Right hindlimb (tissue), 1 donor: ENCODE measurements around the gene FAM83C.

ENCODE experiments used
- DNase-seq: peaks from one replicate; pipeline ENCODE4 v3.0.0-alpha.2; 2018

Gene FAM83C

GRCh38 chr20:35291654-35292503, at the start of gene FAM83C:
Gene FAM83C (minus strand): TSS chr20:35292425. CDS start chr20:35292304, 121 bp downstream.
- no peak for DNase-seq

DNA sequence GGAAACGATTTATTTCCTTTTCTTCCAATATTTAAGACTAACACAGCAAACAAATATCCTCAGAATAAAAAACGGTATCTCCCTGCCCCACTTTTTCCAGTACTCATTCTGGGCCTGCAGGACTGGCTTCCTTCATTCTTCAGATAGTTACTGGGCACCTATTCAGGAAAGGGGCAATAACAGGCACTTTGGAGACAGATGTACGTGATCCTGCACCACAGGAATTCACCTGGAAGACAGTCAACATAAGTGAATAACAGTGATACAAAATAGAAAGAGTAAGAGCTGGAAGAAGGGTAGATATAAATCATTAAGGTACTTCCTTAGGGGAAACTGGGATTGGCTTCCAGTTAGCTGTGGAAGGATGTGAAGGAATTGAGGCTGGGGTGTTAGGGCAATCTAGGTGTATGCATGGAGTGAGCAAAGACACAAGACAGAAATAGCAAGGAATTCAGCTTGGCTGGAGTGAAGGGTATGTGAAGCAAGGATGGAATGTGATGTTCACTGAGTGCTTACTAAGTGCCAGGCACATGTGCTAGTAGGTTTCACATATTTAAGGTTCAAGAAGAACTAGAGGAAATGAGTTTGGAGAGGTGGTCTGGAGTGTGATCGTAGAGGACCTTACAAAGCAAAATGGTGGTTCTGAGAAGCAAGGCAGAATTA, 49.3 kb upstream of the FAM83C start:
- no peak for DNase-seq

- no peak for DNase-seq
Observed at GRCh38 chr20:35340436-35340835, 48.2 kb upstream of the FAM83C start.

- no peak for DNase-seq
Observed at GRCh38 chr20:35339636-35340035, 47.4 kb upstream of the FAM83C start.

DNA sequence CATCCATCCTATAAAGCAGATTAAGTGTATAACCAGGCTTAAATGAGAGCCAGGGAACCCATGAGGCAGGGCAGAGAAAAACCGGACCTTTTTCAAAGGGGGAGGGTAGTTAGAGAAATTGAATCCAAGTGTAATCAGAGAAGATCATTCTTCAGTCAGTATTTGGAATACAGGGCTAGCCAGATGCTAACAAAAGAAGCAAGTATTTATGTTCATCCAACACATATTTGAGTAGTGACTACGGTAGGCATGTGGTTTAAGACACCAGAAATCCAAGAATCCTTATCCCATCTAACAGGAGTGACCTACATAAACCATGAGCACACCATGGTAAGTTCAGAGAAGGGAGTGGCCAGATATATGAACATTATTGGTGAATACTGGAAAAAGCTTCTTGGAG, 46.8 kb upstream of the FAM83C start:
- no peak for DNase-seq

DNA sequence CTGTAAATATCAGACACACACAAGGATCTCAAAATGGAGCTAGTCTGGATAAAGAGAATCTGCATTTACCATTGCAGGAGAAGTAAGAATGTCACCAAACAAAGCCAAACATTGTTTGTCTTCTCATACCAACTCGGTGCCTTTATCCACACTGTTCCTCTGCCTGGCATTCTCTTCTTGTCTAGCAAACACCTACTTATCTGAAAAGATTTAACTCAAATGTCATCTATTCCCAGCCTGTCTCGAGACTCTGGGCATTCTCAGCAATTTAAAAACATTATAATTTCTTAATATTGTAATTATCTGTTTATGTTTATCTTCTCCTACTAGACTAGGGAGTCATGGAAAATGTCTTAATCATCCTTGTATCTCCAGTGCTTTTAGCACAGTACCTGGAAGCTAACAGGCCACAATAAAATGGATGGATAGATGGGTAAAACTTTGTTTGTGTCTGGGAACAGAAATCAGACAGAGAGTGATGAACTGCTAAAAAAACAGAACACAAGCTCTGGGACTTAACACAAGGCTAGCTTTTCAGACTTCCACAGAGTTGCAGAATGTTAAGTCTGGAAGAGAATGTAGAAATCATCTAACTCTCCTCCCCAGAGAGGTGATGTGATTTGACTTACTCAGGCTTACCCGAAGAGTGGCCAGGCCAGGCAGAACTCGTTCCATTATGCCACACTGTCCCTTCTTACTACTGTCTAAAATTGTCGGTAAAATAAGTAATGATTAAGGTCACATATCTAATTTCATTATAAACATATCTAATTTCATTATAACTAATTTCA, 42.3 kb upstream of the FAM83C start:
- no peak for DNase-seq

DNA sequence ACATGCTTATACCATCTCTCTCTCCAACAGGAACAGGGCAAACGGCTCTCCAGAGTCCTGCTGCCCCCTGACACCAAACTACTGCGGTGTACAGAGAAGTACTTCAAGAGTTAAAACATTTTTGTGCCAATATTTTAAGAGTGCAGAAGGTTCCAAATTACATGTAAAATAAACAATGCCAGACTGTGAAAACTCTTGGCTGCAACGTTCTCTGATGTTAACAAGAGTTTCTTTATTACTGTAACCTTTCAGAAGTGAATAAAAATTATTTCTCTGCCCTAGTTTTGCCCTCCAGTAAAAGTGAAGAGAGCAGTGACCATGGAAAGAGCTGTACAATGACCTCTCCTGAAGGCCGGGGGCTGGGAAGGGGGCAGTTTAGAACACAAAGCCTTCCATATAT, 41.4 kb upstream of the FAM83C start:
- no peak for DNase-seq

DNA sequence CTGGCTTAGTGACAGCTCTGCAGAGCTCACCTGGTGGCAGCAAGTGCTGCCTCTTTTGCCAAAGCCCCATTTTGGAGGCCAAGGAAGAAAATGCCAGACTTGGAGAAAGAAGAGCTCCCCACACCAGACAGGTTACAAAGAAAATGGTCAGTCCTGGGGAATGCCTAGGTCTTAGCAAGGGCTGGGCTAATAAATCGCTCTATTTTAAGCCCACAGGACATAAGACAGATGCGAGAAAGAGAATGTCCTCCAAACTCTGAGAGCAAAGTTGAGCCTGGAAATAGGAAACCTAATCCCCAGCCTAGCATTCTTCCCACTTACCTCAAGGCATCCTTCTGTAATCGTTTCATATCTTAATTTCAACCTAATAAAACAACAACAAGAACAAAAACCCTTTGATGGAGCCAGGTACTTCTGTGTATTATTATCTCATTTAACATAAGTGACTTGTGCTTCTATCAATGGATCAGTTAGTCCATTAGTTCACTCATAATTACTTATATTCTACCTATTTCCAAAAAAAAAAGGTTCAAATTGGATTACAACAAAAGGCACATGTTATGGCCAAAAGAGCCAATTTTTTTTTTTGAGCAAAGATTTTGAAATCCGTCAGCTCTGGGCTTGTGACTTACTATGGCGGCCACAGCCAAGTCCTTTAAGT, 40.4 kb upstream of the FAM83C start:
- no peak for DNase-seq

GRCh38 chr20:35329435-35330139, 37.4 kb upstream of the FAM83C start:
- DNase-seq, result no peak

DNA sequence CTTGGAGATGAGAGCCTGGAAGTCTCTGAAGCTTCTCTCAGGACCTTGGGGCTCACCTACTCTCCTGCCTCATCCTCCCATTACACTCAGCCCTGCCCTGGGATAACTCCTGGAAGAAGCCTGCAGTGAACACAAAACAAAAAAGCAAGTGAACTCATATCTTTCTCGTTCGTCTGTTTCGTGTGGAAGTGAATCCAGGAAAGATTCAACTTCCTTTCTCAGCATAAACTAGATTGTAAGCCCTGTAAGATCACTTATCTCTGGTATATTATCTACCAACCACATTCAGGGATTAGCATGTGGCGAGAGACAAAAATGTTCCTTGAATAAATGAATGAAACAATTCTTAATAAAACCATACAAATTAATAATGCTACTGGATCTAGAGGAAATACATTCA, 36.5 kb upstream of the FAM83C start:
- no peak for DNase-seq

DNA sequence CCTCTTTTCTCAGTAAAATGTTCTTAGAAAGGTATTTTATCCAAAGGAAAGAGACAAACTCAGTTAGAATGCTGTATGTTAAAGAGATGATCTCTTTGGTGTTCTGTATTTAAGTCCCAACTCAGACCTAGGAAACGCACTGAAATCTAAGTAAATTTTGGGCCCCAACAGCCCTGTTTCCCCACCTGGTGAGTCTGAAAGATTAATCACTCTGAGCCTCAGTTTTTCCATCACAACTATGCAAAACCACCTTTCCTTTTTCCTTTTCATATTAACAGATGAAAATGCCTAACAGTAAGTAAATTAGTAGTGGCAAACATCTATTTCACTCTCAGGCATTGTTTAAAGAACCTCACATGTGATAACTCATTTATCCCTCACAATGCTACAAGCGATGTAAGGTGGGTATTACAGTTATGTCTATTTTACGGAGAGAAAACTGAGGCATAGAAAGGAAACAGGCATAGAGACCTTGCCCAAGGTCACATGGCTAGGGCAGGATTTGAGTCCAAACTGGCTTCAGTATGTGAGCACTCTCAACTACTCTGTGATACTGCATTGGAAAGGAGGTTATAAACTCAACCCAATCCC, 36.0 kb upstream of the FAM83C start:
- DNase-seq, result no peak

DNA sequence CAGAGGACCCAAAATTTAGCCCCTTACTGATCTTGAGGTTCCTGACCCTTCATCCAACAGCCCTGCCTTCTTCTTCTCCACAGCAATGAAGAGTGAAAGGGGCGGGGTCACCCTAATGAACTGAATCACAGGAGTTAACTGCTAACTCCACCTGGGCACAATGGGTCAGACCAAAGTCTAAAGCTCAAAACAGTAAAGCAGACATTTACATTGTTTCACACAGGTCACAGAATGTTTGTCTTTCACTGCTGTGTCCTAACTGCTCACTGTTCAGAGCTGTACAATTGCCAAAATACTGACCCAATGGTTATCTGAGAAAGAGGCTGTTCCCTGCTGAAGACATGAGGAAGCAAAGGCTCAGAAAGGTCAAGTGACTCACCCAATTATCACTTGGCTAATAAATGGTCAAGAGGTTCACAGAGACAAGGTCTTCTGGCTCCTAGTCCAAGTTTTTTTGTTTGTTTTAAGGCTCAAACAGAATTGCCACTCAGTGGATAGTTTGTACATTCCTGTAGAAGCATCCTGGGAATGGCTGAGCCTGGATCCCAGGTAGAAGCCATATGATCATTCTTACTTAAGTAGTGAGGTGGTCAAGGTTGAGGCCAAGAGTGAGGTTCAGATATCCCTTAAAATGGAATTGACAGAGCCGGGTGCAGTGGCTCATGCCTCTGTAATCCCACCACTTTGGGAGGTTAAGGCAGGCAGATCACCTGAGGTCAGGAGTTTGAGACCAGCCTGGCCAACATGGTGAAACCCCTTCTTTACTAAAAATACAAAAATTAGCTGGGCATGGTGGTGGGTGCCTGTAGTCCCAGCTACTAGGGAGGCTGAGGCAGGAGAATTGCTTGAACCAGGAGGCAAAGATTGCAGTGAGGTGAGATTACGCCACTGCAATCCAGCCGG, 35.1 kb upstream of the FAM83C start:
- DNase-seq, result no peak

- DNase-seq, result no peak
Observed at GRCh38 chr20:35326740-35327073, 34.5 kb upstream of the FAM83C start.

DNA sequence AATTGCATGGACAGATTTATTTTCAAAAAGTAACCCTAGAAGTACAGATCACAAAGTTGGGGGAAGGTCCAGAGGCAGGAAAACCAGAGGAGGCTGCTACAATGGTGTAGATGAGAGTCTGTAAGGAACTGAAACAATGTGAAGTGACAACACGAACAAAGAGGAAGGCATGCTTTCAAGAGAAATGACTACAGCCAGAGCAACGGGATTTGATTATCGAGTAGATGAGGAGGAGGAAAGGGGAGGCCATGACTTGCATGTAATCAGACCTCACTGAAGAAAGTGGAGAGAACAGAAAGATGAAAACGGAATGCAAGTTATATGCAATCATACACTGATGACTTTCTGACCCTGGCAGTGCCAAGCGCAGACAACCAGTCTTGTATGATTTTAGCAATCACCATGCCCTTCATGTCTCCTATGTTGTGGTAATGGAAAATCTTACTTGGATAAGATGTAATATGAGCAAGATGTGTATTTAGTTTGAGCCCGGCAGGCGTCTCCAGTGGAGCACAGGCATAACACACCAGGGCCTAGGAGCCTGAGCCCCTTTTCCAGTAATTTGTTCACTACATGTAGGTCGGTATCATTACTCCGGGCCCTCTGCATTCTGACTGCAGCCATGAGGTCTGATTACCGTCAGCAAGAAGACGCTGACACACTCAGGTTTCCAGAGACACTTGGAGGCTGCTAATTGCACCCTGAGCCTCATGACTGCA, 34.0 kb upstream of the FAM83C start:
- no peak for DNase-seq

GRCh38 chr20:35325401-35325800, 33.2 kb upstream of the FAM83C start:
- no peak for DNase-seq

DNA sequence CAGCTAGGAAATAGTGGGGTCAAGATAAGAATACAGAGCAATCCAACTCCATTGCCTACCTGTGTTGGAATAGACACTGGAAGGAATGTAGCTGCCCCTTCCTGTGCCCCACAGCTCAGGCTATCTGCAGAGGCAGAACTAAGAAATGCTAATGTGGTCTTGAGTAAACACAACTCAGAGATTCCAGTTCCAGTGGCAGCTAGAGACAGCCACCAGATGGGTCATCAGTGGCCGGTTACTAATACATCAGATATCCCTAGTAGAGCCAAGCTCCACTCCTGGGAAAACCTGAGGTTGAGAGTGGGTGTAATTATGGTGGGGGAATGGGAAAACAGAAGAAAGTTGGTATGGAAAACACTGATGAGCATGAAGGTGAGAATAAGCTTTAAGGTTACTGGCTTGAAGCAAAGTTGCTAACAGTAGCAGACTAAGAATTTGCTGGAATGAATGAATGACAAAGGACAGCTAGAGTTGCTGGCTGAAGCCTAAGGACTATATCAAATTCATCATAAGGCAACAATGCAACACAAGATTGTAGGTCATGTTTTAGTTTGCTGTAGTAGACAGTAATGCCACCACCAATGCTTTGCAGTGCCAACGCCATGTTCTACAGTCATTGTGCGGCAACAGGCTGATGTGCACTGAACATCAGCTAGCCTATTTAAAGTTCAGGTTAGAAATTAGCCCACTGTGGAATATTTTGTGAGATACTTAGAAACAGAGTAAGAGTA, 28.3 kb upstream of the FAM83C start:
- no peak for DNase-seq

DNA sequence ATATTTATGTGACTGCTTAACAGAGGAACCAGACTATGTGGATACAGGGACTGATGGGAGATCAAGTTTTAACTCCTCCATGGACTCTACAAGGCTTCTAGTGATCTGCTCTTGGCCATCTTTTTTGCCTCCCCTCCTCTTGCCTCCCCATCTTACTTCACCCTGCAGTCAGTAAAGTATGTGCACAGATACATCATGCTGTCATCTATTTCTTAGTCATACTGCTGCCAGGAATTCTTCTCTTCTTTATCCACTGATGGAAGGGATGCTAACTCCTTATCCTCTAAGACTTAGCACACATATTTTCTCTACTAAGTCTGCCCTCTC, 27.6 kb upstream of the FAM83C start:
- no peak for DNase-seq

DNA sequence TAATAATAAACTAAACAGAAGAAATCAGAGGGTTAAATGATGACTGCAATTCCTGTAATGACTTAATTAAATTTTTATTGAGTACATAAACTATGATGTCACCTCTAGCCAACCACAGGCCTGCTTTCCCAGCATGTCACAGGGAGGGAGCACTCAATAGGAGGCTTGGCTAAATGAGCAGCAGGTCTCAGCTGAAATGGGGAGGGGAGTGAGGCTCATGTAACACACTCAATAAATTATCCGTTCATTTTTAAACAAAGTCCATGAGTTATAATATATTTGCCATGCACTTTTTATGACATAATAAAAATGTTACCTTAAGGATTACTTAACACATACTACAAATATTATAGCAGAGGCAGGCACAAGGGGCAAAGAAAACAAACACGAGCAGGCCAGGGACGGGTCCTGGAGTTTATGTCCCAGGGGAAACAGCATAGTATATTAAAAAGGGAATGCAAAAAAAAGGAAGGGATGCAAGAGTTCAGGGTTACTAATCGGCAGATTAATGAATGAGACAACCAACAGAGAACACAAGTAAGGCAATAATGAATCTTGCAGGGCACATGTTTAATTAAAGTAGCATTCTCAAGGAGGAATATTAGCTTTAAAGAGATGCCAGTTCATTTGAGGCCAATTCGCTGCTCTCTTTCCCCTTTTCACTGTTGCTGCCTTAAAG, 27.1 kb upstream of the FAM83C start:
- DNase-seq, result no peak

DNA sequence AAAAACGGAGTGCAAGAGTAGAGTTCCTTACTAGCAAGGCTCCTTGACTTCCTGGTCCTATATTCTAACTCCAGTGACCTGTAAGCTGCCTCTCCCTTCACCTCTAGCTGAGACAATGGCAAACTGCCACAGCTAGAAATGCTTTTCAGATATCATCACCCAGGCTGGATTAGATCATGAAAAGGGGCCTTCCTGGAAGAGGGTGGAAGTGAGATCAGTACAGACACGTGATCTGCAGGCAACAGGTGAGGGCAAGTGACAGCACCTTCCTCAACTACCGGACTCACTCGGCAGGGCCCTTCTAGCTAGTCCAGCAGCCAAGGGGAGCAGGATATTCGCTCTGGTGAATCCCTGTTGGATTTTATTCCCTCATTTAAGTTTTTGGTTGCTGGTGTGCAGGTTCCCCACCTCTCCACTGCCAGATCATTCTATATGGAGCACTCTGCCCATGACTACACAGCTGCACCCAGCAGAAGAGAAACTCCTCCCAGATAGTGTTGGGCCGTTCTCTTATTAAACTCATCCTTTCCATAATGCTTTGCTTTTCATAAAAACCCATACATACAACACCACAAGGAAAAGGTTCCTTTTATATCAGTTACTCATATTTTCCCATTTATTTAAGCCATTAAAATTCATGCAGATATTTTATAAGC, 26.4 kb upstream of the FAM83C start:
- no peak for DNase-seq
